Epithelial cell of proximal tubule (primary cell): ENCODE measurements around the gene LRRC52. TPM values are rescaled to one million over a fixed set of nuclear protein-coding genes. Genes with fewer than 3 reads are reported as not detected.

Experiments
- DNase-seq: peaks from one replicate; pipeline ENCODE4 v3.0.0-alpha.2; 2011; ENCODE audit warnings: low read depth
- H3K4me3 ChIP-seq: 2 replicates; pipeline ENCODE4 v1.5.1; 2011; ENCODE audit warnings: low read depth, mild to moderate bottlenecking, low read length
- CTCF ChIP-seq: conservative IDR thresholded peaks from 2 replicates; pipeline ENCODE4 v1.5.1; 2012; ENCODE audit warnings: low read depth, mild to moderate bottlenecking, low read length
- total RNA-seq: library from RNA; depleted of rRNA; stranded (reverse); fragments of >200 nt; gene quantifications from 2 replicates; pipeline ENCODE4 v1.2.3, GENCODE V29; 2015

Gene LRRC52
- total RNA-seq, 1 donor from 2014 or later = not detected

GRCh38 chr1:165501970-165502348 is 41.8 kb upstream of the LRRC52 start:
- H3K4me3 ChIP-seq = no peak overlapping the region
- TF ChIP-seq CTCF = no peak
- DNase-seq = no peak

- TF ChIP-seq CTCF = no peak
- no peak for DNase-seq
- no peak overlapping the region for H3K4me3 ChIP-seq
These were observed 36.2 kb upstream of the LRRC52 start for GRCh38 chr1:165507570-165507969.

GRCh38 chr1:165508291-165508690 is 35.5 kb upstream of the LRRC52 start:
- no peak for DNase-seq
- TF ChIP-seq CTCF = no peak
- no peak overlapping the region for H3K4me3 ChIP-seq

- DNase-seq = no peak
- no peak for TF ChIP-seq CTCF
- H3K4me3 ChIP-seq = no peak overlapping the region
These were observed 31.0 kb upstream of the LRRC52 start for GRCh38 chr1:165512816-165513215.

- no peak overlapping the region for H3K4me3 ChIP-seq
- no peak for TF ChIP-seq CTCF
- no peak for DNase-seq
These were observed 27.3 kb upstream of the LRRC52 start for GRCh38 chr1:165516469-165516868.

- no peak for DNase-seq
- TF ChIP-seq CTCF = no peak
- H3K4me3 ChIP-seq = no peak overlapping the region
These were observed 23.2 kb upstream of the LRRC52 start for GRCh38 chr1:165520646-165521045.

GRCh38 chr1:165524639-165525285 is 19.0 kb upstream of the LRRC52 start:
- no peak overlapping the region for H3K4me3 ChIP-seq
- DNase-seq = no peak
- no peak for TF ChIP-seq CTCF
